Hypothalamus (tissue), 51 donors: ENCODE measurements around the gene NELL1.

ENCODE experiments used
- DNase-seq, 51 donors: peaks; one replicate each; lab custom pipeline; 2025; lab: John Stamatoyannopoulos, UW

The NELL1 gene

DNA sequence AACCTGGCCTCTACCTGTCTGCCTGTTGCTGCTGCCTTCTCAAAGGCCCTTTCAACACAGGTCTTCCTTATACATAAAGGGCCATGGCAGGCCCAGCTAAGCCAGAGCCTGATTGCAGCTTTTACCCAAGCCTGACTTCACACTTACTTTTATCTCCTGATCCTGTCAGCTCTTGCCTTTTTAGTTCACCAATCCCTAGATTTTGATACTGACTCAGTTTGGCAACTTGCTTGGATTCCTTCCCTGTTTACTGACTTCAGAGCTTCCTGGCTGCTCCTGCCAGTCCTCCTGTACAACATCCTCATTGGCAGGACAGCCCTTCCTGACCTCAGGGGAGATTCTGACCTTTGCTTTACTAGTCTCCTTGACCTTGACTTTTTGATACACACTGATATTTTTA is 195.2 kb downstream of the NELL1 start:
- no peak for DNase-seq

DNA sequence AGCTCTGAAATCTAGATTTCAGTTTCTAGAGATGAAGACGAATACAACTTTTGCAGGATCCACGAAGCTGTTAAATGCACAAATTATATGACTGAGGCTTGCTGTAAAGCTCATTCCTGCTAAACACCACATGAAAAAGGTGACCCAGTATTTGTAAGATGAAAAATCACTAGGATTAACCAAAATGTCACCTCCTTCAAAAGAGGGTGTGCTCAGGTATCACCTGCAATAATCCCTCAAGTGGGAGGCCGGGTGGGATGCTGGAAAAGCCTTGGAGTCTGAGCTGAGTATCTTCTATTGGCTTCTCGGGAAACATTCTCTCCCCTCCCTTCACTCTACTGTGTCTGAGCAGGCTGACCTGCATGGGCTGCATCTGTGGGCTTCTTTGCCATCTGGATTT is 195.8 kb downstream of the NELL1 start:
- DNase-seq, result no peak

DNA sequence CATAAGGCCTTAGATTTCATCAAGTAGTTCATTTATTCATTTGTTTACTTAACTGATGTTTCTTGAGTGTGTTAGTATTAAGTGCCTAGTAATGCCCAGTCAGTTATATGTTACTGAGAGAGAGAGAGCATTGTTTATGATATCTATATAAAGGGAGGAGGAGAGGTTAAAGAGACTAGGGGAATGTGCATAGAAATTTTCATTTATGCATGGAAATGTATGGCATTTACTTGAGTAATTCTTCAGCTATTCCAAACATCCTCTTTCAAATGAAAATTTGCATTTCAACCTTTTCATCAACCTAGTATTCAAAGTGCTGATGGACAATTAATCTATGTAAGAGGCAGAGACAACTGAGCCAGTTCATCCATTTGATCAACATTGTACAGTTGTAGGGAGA is 199.7 kb downstream of the NELL1 start:
- no peak for DNase-seq

DNA sequence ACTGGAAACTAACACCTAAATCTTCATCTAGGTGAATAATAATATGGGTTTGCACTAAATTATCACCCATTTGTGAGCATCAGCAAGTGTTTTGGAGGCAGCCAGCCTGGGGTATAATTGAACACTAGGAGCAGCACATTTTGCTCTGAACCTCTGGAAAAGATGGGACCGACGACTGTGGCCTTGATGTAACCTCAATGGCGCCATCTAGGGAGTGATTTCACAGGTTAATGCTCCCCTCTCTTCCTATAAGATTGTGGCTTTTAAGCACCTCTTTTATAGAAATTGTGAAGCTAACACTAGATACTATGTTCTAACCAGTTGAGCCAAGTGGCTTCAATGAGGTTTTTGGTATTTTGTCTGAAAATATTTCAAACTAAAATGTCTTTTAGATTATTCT is 203.7 kb downstream of the NELL1 start:
- peak in 6 of 51 donors; percentile 4 to 18 (median 8) for DNase-seq

DNA sequence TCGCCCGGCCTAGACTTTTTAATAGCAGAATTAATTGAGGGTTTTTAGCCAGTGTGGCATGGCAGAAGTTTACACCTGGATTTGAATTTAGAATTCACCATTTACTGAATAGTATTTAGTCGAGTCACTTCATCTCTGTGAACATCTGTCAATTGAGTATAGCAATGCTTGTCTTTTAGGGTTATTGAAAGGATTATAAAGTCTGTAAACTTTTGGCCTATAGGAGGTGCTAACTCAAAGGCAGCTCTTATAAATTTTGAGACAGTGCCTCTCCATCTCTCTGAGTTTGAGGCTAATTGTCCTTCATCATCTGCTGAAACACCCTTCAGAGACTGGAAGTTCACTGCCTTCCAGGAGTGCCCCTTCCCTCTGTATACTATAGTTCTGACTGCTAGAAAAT is 205.0 kb downstream of the NELL1 start:
- DNase-seq, result no peak

DNA sequence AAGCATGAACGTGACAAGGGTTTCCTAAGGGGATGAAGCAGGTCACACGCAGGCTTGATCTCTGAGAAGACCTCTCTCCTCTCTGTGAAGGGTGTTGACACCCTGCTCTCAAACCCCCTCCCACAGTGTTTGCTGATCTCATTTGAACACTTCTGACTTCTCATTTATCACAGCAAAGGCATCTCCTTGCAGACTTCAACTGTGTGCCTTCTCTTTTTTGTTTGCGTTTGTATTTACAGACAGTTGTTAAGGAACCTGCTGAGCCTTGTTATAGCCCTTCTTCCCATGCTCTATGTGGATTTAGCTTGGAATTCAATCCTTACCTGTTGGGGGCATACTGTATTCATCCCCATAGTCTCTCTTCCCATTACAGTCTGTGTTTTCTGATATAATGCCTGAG is 206.5 kb downstream of the NELL1 start:
- no peak for DNase-seq

DNA sequence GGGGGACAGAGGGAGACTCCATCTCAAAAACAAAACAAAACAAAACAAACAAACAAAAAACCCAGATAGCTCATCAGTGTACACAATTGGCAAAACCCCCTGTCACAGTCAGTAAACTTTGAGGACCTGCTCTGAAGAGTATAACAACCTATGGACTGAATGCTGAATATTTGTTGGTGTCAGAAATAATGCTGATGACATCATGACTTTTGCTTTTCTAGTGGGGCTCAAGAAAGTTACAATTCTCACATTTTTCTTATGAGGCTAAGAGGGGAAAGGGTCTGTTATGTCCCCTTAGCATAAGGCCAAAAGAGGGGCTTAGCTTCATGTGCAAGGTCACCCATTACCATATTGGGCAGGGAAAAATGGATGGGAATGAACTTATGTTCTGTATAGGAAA is 207.4 kb downstream of the NELL1 start:
- DNase-seq, result no peak

DNA sequence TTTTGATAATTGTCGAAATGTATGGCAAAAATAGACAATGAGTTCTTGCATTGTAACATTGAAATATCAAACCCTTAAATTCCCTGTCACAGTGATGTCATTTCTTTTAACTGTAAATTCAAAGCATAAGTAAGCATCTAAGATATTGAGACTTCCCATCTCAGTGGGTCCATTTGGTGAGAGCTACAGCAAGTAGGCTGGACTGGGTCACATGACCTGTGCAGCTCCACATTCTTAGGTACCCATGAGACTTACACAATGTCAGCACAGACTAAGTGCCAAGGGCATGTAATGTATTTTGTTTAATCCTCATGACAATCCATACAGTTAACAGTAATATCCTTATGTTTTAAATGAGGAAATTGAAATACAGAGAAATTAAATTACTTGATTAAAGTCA is 210.7 kb downstream of the NELL1 start:
- no peak for DNase-seq

DNA sequence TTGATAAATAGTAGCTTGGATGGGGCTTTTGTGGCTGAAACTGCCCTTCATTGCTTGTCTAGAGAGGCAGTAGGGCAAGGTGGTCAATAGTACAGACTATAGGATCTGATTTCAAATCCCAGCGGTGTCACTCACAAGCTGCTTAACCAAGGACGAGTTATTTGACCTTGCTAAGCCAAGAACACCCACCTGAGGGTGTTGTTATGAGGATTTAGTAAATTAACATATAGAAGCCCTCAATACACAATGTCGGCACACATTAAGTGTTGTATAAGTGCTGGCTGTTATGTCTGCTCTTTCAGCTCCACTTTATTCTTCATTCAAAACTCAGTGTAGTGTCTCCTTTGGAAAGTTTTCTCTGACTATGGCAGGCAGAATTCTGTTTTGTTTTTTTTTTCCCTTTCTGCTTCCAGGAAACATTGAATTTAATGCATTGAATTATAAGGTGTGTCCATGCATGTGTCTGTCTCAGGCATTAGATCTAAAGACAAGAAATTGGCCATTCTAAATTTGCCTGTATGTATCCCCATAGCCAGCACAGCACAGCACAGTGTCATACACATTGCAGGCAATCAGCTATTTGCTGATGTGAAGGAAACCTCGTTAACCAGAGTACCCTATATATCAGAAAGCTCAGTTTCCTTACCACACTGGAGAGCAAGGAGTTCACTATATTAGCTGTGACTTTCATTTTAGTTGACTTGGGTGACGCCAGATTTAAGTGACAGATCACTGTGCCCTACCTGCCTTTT is 212.1 kb downstream of the NELL1 start:
- no peak for DNase-seq

DNA sequence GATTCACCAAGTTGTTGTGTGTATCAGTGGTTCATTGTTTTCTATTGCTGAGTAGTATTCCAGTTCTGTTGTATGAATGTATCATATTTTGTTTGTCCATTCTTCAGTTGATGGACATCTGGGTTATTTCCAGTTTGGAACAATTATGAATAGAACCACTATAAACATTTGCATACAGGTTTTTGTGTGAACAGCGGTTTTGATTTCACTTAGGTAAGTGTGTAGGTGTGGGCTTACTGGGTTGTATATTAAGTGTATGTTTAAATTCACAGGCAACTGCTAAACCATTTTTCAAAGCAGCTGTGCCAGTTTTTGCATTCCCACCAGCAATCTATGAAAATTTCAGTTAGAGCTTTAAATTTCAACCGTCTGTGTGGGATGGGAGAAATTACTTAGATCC is 217.8 kb downstream of the NELL1 start:
- DNase-seq, result no peak

DNA sequence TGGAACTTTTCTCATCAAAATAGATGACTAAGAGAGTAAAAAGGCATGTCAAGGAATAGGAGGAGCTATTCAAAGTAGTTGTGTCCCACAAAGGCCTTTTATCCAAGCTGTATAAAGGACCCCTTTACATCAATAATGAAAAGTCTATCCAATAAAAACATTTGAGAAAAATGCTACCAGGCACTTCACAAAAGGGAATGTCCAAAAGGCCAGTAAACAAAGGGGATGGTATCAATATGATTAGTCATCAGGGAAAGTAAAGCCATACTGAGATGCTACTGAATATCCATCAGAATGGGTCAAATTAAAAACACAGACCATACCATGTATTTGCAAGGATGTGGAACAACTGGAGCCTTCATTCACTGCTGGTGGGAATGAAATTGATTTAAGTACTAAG is 224.9 kb downstream of the NELL1 start:
- no peak for DNase-seq

DNA sequence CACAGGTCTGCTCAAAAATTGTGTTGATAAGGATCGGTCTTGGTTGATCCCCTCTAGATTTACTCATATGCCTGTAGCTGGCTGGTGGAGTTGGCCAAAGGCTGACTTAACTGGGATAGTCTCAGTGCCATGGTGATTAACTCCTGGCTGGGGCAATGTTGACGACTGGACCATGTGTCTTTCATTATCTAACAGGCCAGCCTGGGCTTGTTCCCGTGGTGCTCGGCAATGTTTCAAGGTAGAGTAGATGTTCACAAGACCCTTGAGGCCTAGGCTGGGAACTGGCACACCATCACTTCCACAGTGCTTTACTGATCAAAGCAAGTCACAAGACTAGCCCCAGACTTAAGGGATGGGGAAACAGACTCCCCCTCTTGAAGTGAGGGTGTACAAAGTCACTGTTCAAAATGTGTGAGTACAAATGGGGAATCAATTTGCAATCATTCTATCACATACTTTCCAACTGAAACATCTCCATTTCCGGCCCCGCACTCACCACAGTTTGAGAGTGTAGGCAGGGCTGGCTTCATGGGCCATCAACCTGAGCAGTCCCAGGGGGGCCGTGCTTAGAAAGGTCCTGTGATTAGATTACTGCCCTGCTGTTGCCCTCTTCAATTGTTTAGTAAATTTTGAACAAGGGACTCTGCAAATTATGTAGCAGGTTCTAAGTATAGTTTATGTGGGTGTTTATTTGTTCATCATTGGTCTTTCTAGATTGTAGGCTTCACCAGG is 240.8 kb downstream of the NELL1 start:
- no peak for DNase-seq

DNA sequence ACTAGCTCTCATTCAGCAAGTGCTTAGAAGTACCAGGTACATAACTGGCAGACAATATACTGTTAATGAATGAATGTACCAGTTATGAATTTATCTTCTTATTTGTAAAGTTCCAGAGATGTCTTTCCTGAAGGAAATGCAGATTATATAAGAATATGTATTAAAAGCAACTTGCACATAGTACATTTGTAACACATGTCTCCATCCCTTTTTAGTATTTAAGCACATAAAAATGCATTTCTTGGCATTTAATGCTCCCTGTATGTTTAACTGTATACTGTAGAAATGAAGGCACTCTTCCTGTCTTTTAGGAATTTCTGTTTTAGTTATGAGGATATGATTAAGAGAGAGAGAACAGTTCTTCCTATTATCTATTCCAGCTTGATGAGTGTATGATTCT is 241.3 kb downstream of the NELL1 start:
- DNase-seq, result no peak

DNA sequence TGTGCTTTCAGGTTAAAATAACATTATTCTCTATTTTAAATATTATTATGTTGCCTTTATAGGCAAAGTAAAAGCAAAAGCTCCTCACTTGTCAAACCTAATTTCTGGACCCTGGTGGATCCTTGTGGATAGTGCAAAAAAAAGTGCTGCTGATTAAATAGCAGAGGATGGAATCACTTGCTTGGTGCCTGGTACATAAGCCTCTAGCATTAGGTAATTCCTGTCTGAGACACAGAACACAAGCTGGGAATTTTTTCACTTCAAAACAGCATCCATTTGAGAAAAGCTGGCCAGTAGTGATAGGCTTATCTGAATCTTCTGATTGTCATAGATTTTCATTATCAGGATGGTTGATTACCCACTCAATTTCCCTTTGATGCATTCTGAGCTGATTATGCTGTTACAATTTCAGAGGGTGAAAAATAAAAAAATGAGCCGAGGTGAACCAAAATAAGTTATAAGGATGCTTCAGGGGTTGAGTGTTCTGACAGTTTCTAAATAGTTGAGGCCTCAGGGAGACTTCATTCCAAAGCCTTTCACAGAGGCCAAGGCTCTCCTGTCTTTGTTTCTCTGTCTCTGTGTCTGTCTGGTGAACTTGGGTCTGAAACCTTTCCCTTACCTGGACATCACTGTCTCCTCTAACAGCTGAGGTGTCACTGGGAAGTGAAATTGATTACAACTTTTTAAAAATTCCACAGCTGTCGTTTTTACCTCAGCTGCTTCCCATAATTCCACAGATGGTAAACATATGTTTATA is 242.9 kb downstream of the NELL1 start:
- no peak for DNase-seq

DNA sequence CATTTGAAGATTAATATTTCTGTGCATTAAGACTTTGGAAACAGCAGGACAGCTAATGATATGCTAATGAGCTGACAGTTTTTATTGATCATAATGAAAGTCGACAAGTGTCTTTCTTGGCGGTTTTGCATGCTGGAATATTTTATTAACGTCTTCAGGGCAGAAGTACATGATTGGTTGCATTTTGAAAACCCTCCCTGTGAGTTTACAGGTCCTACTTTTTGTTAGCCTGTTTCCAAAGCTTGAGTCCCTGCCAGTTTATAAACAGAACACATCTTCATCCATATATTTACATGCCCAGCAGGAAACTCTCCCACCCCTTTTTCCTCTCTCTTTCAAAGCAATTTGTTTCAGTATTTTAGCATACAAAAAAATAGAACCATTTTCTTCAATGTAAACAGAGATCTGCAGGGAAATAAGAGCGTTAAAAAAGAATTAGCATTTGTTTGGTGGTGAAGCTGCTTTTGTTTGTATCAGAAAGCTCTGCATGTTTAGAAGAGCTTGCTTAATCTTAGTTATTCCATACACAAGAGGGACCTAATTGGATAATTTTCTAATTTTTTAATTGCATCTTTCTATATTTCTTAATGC is 243.6 kb downstream of the NELL1 start:
- no peak for DNase-seq

DNA sequence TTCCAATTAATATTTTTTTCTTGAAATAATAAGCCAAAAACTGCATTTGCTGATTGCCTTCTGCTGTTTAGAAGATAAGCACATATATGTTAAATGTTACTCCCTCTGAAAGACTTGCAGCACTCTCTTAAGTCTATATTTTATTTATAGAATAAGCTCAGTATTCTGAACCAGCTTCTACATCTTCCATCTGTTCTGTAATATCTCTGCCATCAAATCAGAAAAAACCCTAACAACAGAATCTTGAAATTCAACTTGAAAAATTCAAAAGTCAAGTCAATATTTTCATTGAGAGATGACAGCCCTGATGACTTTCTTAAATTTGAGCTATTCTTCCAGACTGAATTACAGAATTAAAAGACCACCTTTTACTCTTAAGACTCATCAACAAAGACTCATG is 247.9 kb downstream of the NELL1 start:
- DNase-seq, result no peak

DNA sequence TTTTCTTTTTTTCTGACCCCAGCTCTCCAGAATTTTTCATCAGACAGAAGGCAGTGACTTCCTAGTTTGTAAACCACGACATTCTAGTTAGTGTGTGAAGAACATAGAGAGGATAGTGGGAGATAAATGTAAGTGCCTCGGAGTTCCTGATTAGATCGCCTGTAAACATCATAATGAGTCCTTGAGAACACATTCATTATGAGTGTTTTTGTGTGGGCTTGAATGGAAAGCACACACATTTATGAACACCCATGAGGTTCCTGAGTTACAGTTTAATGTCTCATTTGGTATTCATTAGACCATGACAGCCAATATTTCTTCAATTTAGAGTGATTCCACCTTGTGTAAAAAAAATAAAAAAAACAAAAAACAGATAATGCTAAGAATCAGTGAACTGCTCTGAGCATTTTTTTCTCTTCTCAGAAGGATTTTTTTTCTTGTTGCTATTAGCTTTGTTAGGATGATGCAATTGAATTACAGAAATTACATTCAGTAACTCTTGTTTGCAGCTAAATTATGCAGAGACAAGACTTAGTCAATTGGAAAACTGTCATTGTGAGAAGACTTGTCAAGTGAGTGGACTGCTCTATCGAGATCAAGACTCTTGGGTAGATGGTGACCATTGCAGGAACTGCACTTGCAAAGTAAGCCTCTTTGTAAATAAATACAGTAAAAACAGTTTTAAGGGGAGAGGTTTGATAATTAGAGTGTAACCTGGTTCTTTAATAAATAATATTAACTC is 257.6 kb downstream of the NELL1 start:
- DNase-seq, result no peak

DNA sequence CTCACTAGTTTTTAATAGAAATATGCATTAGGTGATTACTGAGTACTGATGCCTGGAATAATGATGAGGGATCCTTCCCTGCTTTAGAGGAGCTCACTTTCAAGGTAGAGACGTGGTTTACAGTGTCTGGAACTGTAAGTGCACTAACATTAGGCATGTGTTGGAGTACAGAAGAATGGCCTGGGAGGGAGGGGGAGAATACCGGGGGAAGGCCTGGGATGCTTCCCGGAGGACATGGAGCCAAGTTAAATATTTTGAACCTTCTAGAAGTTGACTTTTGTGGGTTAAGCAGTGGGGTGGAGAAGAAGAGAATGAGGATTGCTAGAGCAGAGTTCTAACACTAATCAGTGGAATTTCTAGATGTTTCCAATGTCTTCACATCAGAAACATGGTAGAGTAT is 261.6 kb downstream of the NELL1 start:
- DNase-seq, result no peak

DNA sequence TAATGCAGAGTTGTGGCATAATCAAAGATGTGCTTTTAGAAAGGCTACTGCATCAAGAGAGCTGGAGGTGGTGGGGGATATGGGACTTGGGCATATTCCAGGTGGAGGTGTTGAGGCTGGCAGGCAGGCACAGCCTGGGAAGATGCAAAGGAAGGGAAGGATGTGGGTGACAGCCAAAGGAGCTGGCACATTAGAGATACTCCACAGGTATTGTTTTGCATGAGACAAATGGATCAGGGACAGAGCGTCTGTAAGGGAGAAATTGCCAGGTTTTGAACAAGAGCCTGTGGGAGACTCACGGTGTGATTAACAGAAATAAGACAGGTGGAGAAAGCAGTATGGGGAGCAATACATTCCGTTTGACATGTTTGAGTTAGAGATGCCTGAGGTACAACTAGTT is 263.7 kb downstream of the NELL1 start:
- peak in 1 of 51 donors; percentile 6 for DNase-seq

DNA sequence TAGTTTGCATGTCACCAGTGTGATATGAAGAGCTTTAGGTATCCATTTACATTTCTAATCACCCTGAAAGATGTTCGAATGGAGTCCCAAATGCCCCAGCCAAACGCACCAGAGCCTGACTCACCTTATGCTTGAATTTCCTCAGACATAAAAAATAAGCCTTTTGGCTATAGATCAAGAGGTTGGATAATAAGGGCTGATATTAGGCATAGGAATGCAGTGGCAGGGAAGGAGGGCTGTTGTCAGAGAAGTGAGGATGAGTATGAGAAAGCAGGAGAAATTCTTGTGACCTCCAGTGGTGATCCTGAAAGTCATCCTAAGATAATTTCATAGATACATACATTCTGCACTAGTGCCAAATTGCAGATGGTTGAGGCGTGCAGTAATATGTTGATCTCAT is 264.6 kb downstream of the NELL1 start:
- no peak for DNase-seq

DNA sequence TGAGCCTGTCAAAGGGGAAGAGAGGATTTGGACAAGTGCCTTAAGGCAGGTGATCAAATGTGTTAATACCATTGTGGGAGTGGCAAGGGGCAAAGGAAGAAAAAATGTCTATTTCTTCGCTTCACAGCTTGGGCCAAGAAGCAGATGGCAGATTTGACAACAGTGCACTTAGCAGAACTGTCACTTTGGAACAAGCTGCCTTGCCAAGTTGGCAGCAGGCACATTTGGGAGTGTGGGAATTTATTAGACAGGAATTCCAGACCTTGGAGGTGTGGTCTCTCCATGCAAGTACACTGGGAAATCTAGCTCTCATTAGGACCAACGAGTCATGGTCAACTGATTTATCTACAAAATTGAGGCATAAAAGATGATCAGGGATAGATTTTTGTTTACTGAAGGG is 265.1 kb downstream of the NELL1 start:
- no peak for DNase-seq
